GM12801 (cell line): ENCODE results near the gene CDC42BPG.

Experiments
- TF ChIP-seq, protein P1 (sequence below): IDR thresholded peaks from one replicate; pipeline ENCODE4 v1.5.1; 2011; ENCODE audit warnings: control low read depth; ENCODE audit not compliant: insufficient read length; ENCODE audit errors: extremely low read depth

CDC42BPG gene

GRCh38 chr11:64848826-64849597 is 4.6 kb upstream of the CDC42BPG start:
- TF ChIP-seq, protein P1, sequence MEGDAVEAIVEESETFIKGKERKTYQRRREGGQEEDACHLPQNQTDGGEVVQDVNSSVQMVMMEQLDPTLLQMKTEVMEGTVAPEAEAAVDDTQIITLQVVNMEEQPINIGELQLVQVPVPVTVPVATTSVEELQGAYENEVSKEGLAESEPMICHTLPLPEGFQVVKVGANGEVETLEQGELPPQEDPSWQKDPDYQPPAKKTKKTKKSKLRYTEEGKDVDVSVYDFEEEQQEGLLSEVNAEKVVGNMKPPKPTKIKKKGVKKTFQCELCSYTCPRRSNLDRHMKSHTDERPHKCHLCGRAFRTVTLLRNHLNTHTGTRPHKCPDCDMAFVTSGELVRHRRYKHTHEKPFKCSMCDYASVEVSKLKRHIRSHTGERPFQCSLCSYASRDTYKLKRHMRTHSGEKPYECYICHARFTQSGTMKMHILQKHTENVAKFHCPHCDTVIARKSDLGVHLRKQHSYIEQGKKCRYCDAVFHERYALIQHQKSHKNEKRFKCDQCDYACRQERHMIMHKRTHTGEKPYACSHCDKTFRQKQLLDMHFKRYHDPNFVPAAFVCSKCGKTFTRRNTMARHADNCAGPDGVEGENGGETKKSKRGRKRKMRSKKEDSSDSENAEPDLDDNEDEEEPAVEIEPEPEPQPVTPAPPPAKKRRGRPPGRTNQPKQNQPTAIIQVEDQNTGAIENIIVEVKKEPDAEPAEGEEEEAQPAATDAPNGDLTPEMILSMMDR: no peak

DNA sequence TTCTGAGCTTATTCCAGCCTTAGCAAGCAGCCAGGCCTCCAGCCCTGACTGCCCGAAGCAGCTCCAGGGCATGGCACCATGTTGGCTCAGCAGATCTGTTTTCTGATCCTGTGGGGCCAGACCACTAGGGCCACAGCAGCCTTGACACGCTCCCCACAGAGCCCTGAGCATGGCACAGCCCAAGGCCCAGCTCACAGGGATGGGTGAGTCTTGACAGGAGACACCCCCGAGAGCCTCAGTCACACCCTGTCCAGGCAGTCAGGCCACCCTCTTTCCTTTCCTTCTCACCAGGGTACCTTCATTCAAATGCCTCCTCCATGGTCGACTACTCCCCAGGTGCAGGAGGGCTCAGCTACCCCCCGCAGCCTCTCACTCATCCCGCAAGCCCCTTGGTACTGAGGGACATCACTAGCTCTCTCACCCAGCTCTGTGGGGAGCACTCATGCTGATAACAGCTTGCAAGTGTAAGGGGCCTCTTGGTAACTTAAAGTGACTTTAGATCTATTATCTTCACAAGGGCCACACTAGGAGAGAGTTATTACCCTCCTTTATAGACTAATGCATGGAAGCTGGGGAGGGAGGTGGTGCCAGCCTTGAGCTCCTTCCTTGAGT is 3.9 kb upstream of the CDC42BPG start:
- TF ChIP-seq, protein P1: no peak

- TF ChIP-seq, protein P1: peak; percentile 51
Observed at GRCh38 chr11:64846998-64847666, 2.7 kb upstream of the CDC42BPG start.

DNA sequence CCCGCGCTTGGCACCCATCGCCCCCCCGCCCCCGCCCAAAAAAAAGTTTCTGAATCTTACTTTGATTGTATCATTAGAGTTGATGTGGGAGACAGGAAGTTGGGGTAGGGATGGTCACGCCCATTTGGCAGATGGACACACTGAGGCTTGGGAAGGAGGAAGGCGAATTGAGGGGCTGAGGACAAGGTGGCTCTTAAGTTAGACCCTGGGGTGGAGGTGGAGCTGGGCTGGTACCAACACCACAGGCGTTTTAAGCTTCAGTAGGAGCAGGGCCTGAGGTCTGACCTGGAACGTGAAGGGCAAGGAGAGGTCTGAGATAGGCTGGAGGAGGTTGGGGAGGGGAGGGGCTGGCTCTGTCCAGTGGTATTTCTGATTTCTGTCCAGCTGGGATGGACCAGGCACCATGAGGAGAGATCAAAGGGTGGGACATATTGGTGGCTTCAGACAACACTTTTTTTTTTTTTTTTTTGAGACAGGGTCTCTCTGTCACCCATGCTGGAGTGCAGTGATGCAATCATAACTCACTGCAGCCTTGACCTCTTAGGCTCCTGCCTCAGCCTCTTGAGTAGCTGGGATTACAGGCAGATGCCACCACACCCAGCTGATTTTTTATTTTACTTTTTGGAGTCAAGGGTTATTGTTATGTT is 799 bp upstream of the CDC42BPG start:
- TF ChIP-seq, protein P1: no peak

DNA sequence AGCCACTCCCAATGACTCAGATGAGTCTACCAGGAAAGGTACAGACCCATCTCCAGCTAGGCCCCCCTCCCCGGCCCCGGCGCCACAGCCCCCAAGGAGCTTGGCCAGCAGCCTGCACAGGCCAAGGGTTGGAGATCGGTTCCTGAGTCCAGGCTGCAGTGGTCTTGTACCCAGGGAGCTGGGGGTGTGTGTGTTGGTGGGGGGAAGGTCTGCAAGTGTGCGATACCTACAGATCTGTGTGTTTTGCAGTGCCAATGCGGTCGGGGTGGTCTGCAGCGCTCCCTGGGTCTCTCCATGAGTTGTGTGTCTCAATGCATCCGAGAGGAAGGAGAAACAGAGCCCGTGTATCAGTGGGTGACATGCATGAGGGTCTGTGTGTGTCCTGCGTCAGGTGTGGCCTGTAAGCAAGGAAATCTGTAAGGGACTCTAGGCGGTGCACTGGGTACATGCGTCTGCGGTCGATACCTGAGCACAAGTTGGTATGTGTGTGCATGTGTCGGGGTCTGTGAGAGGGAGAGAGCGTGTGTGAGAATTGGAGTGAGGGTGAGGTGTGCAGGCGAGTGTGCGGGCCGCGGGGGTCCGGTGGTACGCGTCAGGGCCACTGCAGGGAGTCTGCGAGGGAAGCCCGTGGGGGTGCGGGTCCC is 645 bp downstream of the CDC42BPG start:
- TF ChIP-seq, protein P1: no peak

- TF ChIP-seq, protein P1: no peak
Observed at GRCh38 chr11:64842851-64843685, 1.4 kb downstream of the CDC42BPG start.
